Lung (tissue), 12 donors: ENCODE results near the gene WSB1. TPM values are rescaled to one million over a fixed set of nuclear protein-coding genes. Genes with fewer than 3 reads are reported as not detected.
A peak's percentile ranks its signal among the peaks of the same experiment; 100 is the strongest.

Experiments
- ATAC-seq: fragments of 200-7000 bp; cut with Tn5 transposase; one replicate; pipeline ENCODE4 v1.9.1; 2020; ENCODE audit warnings: moderate number of reproducible peaks; ENCODE audit not compliant: insufficient read depth, low FRiP score
- DNase-seq, 3 donors: peaks; one replicate each; pipeline ENCODE4 v3.0.0-alpha.2; 2013 to 2017
- H3K27ac ChIP-seq, 2 donors: one replicate each; pipeline ENCODE4 v1.5.1; 2013; ENCODE audit warnings: mild to moderate bottlenecking in 2 of 2, moderate library complexity in 2 of 2, control low read depth in 1 of 2, inconsistent platforms in 1 of 2, low read depth in 1 of 2, low read length in 1 of 2
- H3K27me3 ChIP-seq, 3 donors: one replicate each; pipeline ENCODE4 v1.5.1; 2013; ENCODE audit warnings: low read length in 2 of 3; ENCODE audit not compliant: control insufficient read depth in 3 of 3, insufficient read depth in 3 of 3
- H3K36me3 ChIP-seq, 4 donors: one replicate each; pipeline ENCODE4 v1.5.1; 2013; ENCODE audit warnings: low read length in 4 of 4, mild to moderate bottlenecking in 1 of 4, moderate library complexity in 1 of 4; ENCODE audit not compliant: control insufficient read depth in 4 of 4, insufficient read depth in 4 of 4
- H3K4me1 ChIP-seq, 5 donors: one replicate each; pipeline ENCODE4 v1.5.1; 2013; ENCODE audit warnings: low read length in 5 of 5, mild to moderate bottlenecking in 2 of 5, moderate library complexity in 1 of 5; ENCODE audit not compliant: control insufficient read depth in 5 of 5, insufficient read depth in 5 of 5
- H3K4me3 ChIP-seq: one replicate; pipeline ENCODE4 v1.5.1; 2013; ENCODE audit warnings: mild to moderate bottlenecking, control low read depth, moderate library complexity
- H3K9ac ChIP-seq, 2 donors: one replicate each; pipeline ENCODE4 v1.5.1; 2013; ENCODE audit warnings: low read length in 2 of 2, control low read depth in 1 of 2; ENCODE audit not compliant: insufficient read depth in 1 of 2
- H3K9me3 ChIP-seq, 4 donors: one replicate each; pipeline ENCODE4 v1.5.1; 2013; ENCODE audit warnings: low read length in 3 of 4, mild to moderate bottlenecking in 1 of 4, moderate library complexity in 1 of 4; ENCODE audit not compliant: control insufficient read depth in 4 of 4, insufficient read depth in 3 of 4
- WGBS, 2 donors: extraction: QIAGEN DNeasy Blood & Tissue Kit; methylation state at CpG; one replicate each; pipeline ENCODE4 v1.1.7; 2013; 5-methylcytosine and 5-hydroxymethylcytosine counted together
- polyA plus RNA-seq, 2 donors: library from polyadenylated mRNA; stranded (reverse); fragments of 200-250 nt; gene quantifications; one replicate each; pipeline ENCODE4 v1.2.1, GENCODE V29; 2013
- total RNA-seq, 2 donors: library from RNA; depleted of rRNA in 1 of 2; stranded (reverse); fragments of >200 nt in 1 of 2; gene quantifications; one replicate each; pipeline ENCODE4 v1.2.1, GENCODE V29; 2014 to 2021
- TF ChIP-seq, protein P1 (sequence below): IDR thresholded peaks from 2 replicates; pipeline ENCODE4 v1.5.1; 2012; ENCODE audit warnings: mild to moderate bottlenecking; ENCODE audit errors: control extremely low read depth, extremely low read depth
- donor health status: control.
- donor health status: control.
- donor health status: Bipolar disorder and iron deficiency.
- donor health status: healthy.
- donor health status: DM: yes; HTN: yes; CAD: no.

The WSB1 gene
- total and polyA plus RNA-seq, 4 donors = 181 to 748 (median 268) TPM

GRCh38 chr17:27357236-27357635, 63.3 kb downstream of the WSB1 start:
- TF ChIP-seq, protein P1, sequence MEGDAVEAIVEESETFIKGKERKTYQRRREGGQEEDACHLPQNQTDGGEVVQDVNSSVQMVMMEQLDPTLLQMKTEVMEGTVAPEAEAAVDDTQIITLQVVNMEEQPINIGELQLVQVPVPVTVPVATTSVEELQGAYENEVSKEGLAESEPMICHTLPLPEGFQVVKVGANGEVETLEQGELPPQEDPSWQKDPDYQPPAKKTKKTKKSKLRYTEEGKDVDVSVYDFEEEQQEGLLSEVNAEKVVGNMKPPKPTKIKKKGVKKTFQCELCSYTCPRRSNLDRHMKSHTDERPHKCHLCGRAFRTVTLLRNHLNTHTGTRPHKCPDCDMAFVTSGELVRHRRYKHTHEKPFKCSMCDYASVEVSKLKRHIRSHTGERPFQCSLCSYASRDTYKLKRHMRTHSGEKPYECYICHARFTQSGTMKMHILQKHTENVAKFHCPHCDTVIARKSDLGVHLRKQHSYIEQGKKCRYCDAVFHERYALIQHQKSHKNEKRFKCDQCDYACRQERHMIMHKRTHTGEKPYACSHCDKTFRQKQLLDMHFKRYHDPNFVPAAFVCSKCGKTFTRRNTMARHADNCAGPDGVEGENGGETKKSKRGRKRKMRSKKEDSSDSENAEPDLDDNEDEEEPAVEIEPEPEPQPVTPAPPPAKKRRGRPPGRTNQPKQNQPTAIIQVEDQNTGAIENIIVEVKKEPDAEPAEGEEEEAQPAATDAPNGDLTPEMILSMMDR = no peak
- Histone ChIP-seq H3K27ac (no peak overlapping the region), H3K36me3 (no peaks in the 10 kb centered on the region), H3K9ac (no peak overlapping the region), H3K27me3 (no peaks in the 10 kb centered on the region), H3K4me1 (peaks cover 0 to 14% (median 4%) of the 10 kb centered on the region in 5 donors), H3K9me3 (no peaks in the 10 kb centered on the region), H3K4me3 (no peak overlapping the region)
- DNase-seq (no peak), ATAC-seq (no peak)
- WGBS, 2 donors = 85 to 88% methylated on average over 5 of the region's 5 CpGs

DNA sequence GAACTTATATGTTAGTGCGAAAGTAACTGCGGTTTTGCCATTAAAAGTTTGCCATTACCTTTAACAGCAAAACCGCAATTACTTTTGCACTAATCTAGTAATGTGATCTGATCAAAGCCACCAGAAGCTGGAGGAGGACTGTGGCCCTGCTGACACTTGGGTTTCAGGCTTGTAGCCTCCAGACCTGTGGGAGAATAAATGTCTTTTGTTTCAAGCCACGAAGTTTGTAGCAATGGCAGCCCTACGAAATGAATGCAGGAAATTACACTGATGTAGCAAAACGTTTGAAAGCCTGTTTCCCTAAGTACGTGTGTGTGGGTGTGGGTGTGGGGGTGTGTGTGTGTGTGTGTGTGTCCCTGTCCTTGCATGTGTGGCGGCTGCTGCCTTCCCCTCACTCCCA, 66.6 kb downstream of the WSB1 start:
- ATAC-seq (no peak), DNase-seq (peak in 1 of 3 donors; percentile 18)
- H3K4me3 ChIP-seq = no peak overlapping the region
- no peaks in the 10 kb centered on the region for H3K9me3 ChIP-seq
- TF ChIP-seq, protein P1 = no peak
- H3K27ac ChIP-seq = no peak overlapping the region
- no peak overlapping the region for H3K9ac ChIP-seq
- no peaks in the 10 kb centered on the region for H3K36me3 ChIP-seq
- H3K27me3 ChIP-seq = no peaks in the 10 kb centered on the region
- 59 to 63% methylated on average over 8 of the region's 8 CpGs for WGBS, 2 donors
- peaks cover 0 to 9% (median 0%) of the 10 kb centered on the region in 5 donors for H3K4me1 ChIP-seq

GRCh38 chr17:27361695-27362094, 67.8 kb downstream of the WSB1 start:
- ATAC-seq (no peak), DNase-seq (no peak)
- peaks cover 0 to 9% (median 0%) of the 10 kb centered on the region in 5 donors for H3K4me1 ChIP-seq
- H3K36me3 ChIP-seq = no peaks in the 10 kb centered on the region
- TF ChIP-seq, protein P1 = no peak
- H3K9me3 ChIP-seq = no peaks in the 10 kb centered on the region
- no peak overlapping the region for H3K9ac ChIP-seq
- no peaks in the 10 kb centered on the region for H3K27me3 ChIP-seq
- H3K27ac ChIP-seq = no peak overlapping the region
- H3K4me3 ChIP-seq = no peak overlapping the region
- 76 to 90% methylated on average over 2 of the region's 2 CpGs for WGBS, 2 donors

DNA sequence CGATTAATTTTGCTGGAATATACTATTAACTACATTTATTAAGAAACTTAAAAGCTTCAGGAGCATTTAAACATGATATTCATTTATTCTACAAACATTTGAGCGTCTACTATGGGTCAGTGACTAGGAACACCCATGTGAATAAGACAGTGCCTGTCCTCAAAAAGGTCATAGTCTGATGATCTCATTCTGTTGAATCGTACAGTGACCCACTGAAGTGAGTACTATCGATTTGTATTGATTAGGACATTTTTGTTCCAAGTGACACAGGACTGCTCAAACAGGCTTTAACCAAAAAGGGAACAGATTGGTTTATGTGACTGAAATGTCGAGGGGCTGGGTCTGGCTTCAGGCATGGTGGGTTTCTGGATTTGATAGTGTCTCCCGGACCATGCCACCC, 68.6 kb downstream of the WSB1 start:
- no peak for DNase-seq
- no peaks in the 10 kb centered on the region for H3K9me3 ChIP-seq
- H3K36me3 ChIP-seq = no peaks in the 10 kb centered on the region
- no peak for ATAC-seq
- peaks cover 0 to 9% (median 0%) of the 10 kb centered on the region in 5 donors for H3K4me1 ChIP-seq
- WGBS, 2 donors = 79 to 80% methylated on average over 6 of the region's 6 CpGs
- H3K9ac ChIP-seq = no peak overlapping the region
- H3K27me3 ChIP-seq = no peaks in the 10 kb centered on the region
- TF ChIP-seq, protein P1 = no peak
- no peak overlapping the region for H3K4me3 ChIP-seq
- no peak overlapping the region for H3K27ac ChIP-seq
